CD4-positive, alpha-beta T cell treated with Interleukin-4 for 4 hours (primary cell): ENCODE measurements around the gene INPP5D.
"Not testable (repeated sequence)": the region's sequence is repeated elsewhere in the genome, so short reads cannot be mapped to it uniquely, and the experiment has no call there.

Experiments
- DNase-seq: peaks from one replicate; pipeline ENCODE4 v3.0.0-alpha.2; 2020

INPP5D gene

GRCh38 chr2:233059797-233060500, at the start of gene INPP5D:
TSS of gene INPP5D (plus strand) at chr2:233060342. CDS start at chr2:233060479, 137 bp downstream.
- DNase-seq: peak; percentile 85

- DNase-seq: no peak
Observed at GRCh38 chr2:233010569-233011267, 49.4 kb upstream of the INPP5D start.

GRCh38 chr2:233011268-233011650, 48.9 kb upstream of the INPP5D start:
- no peak for DNase-seq

GRCh38 chr2:233011702-233012131, 48.4 kb upstream of the INPP5D start:
- DNase-seq: no peak

- no peak for DNase-seq
Observed at GRCh38 chr2:233012301-233012971, 47.7 kb upstream of the INPP5D start.

GRCh38 chr2:233013027-233013461, 47.1 kb upstream of the INPP5D start, which contains the start of gene NGEF:
TSS of gene NGEF (minus strand) at chr2:233013256. CDS start at chr2:232974890, 38,366 bp downstream.
- no peak for DNase-seq

GRCh38 chr2:233013650-233014049, 46.5 kb upstream of the INPP5D start:
- DNase-seq: no peak

GRCh38 chr2:233015019-233015645, 45.0 kb upstream of the INPP5D start:
- DNase-seq: no peak

- DNase-seq: no peak
Observed at GRCh38 chr2:233017947-233018346, 42.2 kb upstream of the INPP5D start.

- not testable (repeated sequence) for DNase-seq
Observed at GRCh38 chr2:233019610-233020009, 40.5 kb upstream of the INPP5D start.

- no peak for DNase-seq
Observed at GRCh38 chr2:233020454-233020853, 39.7 kb upstream of the INPP5D start.

GRCh38 chr2:233021771-233022170, 38.4 kb upstream of the INPP5D start:
- no peak for DNase-seq

- DNase-seq: no peak
Observed at GRCh38 chr2:233022561-233022960, 37.6 kb upstream of the INPP5D start.

GRCh38 chr2:233023007-233023760, 37.0 kb upstream of the INPP5D start:
- DNase-seq: no peak

GRCh38 chr2:233023761-233024410, 36.3 kb upstream of the INPP5D start:
- no peak for DNase-seq

- no peak for DNase-seq
Observed at GRCh38 chr2:233025706-233026105, 34.4 kb upstream of the INPP5D start.

- DNase-seq: no peak
Observed at GRCh38 chr2:233026198-233026813, 33.8 kb upstream of the INPP5D start.

- no peak for DNase-seq
Observed at GRCh38 chr2:233029321-233029720, 30.8 kb upstream of the INPP5D start.

- DNase-seq: no peak
Observed at GRCh38 chr2:233031556-233032500, 28.3 kb upstream of the INPP5D start.
